MM.1S (cell line): ENCODE measurements around the gene ARL8B.

Experiments
- EZH2phosphoT487 ChIP-seq: fragments of 300-600 bp; sonication (generic); IDR thresholded peaks from 2 replicates; pipeline ENCODE4 v1.6.1; 2018; ENCODE audit warnings: antibody characterized with exemption, low read length
- TF ChIP-seq, protein P1 (sequence below): fragments of 300-600 bp; sonication (generic); IDR thresholded peaks from 2 replicates; pipeline ENCODE4 v1.5.1; 2016; ENCODE audit warnings: antibody characterized with exemption, low read length, mixed read lengths

DNA sequence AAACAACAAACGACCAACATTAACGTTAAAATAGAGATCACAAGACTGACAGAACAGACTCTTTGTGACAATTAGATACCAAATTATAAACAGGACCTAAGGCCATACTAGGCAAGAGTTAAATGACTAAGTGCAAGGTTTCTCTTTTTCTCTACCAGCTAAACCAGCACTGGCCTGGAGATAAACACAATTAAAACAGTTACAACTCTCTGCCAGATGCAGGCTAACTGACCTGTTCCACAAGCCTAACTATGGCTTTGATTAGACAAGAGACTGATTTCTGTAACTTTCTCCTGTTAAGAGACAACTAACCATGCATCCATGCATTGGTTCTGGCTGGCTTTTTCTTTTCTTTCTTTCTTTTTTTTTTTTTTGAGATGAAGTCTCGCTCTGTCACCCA lies 1.6 kb upstream of the ARL8B start:
- TF ChIP-seq, protein P1, sequence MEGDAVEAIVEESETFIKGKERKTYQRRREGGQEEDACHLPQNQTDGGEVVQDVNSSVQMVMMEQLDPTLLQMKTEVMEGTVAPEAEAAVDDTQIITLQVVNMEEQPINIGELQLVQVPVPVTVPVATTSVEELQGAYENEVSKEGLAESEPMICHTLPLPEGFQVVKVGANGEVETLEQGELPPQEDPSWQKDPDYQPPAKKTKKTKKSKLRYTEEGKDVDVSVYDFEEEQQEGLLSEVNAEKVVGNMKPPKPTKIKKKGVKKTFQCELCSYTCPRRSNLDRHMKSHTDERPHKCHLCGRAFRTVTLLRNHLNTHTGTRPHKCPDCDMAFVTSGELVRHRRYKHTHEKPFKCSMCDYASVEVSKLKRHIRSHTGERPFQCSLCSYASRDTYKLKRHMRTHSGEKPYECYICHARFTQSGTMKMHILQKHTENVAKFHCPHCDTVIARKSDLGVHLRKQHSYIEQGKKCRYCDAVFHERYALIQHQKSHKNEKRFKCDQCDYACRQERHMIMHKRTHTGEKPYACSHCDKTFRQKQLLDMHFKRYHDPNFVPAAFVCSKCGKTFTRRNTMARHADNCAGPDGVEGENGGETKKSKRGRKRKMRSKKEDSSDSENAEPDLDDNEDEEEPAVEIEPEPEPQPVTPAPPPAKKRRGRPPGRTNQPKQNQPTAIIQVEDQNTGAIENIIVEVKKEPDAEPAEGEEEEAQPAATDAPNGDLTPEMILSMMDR = no peak
- no peak for TF ChIP-seq EZH2phosphoT487
